Esophagus muscularis mucosa (tissue), 4 donors: ENCODE measurements around the gene FPR2. TPM values are rescaled to one million over a fixed set of nuclear protein-coding genes. Genes with fewer than 3 reads are reported as not detected.
A peak's percentile ranks its signal among the peaks of the same experiment; 100 is the strongest.

Source experiments
- DNase-seq: peaks from one replicate; pipeline ENCODE4 v3.0.0-alpha.2; 2017; ENCODE audit errors: extremely low spot score
- H3K27ac ChIP-seq, 4 donors: fragments of 200-600 bp; sonication (generic); replicated peaks in 1 of 4; 1 replicate in 3 of 4; 2 replicates in 1 of 4; pipeline ENCODE4 v1.5.1; 2016 to 2019; ENCODE audit warnings: mild to moderate bottlenecking in 1 of 4
- H3K27me3 ChIP-seq, 4 donors: fragments of 200-600 bp; sonication (generic); one replicate each; pipeline versions ENCODE4 v1.5.1 to v1.6.0; 2016 to 2019
- H3K36me3 ChIP-seq, 4 donors: fragments of 200-600 bp; sonication (generic); one replicate each; pipeline ENCODE4 v1.5.1; 2016 to 2019
- H3K4me1 ChIP-seq, 4 donors: fragments of 200-600 bp; sonication (generic); one replicate each; pipeline ENCODE4 v1.5.1; 2016 to 2019
- H3K4me3 ChIP-seq, 4 donors: fragments of 200-600 bp; sonication (generic); 1 replicate in 2 of 4; 2 replicates in 2 of 4; pipeline ENCODE4 v1.5.1; 2016 to 2019; ENCODE audit warnings: mild to moderate bottlenecking in 4 of 4, moderate library complexity in 1 of 4
- H3K9me3 ChIP-seq, 4 donors: fragments of 200-600 bp; sonication (generic); 1 replicate in 3 of 4; 2 replicates in 1 of 4; pipeline ENCODE4 v1.5.1; 2016 to 2019
- EP300 ChIP-seq: sonication (generic); formaldehyde crosslinking; IDR thresholded peaks from one replicate; pipeline ENCODE4 v1.6.1; 2017; ENCODE audit warnings: antibody characterized with exemption
- POLR2A ChIP-seq: fragments of 450-650 bp; IDR thresholded peaks from one replicate; pipeline ENCODE4 v1.6.1; 2017; ENCODE audit warnings: antibody characterized with exemption, moderate library complexity, mild to moderate bottlenecking, low read depth
- POLR2AphosphoS5 ChIP-seq, 2 donors: sonication (generic); formaldehyde crosslinking; IDR thresholded peaks; one replicate each; pipeline ENCODE4 v1.6.1; 2017; ENCODE audit warnings: antibody characterized with exemption in 2 of 2
- WGBS: methylation state at CpG from one replicate; pipeline ENCODE4 v1.1.5; 2018; 5-methylcytosine and 5-hydroxymethylcytosine counted together
- intact Hi-C: fragments of 100-400 bp; cut with DNase I; formaldehyde crosslinking; loops from one replicate; pipeline ENCODE4 v1.15.1; 2023
- total RNA-seq, 4 donors: library from RNA; depleted of rRNA; stranded (reverse); fragments of >200 nt; gene quantifications; one replicate each; pipeline versions ENCODE4 v1.1.0 to v1.2.1, GENCODE V29; 2016
- TF ChIP-seq, protein P1 (sequence below), 3 experiments: fragments of 200-600 bp in 2 of 3; fragments of 450-650 bp in 1 of 3; sonication (generic) in 2 of 3; IDR thresholded peaks; one replicate each; pipeline ENCODE4 v1.5.1; 2017 to 2019; ENCODE audit warnings: antibody characterized with exemption in 3 of 3, mild to moderate bottlenecking in 2 of 3, moderate library complexity in 1 of 3

FPR2 gene
- total RNA-seq, 4 donors from 2014 or later, result 0.29 to 9.1 (median 1.5) TPM; not detected in 1

- Histone ChIP-seq H3K9me3 (no peaks in the 10 kb centered on the region), H3K36me3 (no peaks in the 10 kb centered on the region), H3K27me3 (peaks cover 0 to 32% (median 4%) of the 10 kb centered on the region in 4 donors), H3K4me3 (no peak overlapping the region), H3K4me1 (peaks cover 0 to 4% (median 0%) of the 10 kb centered on the region in 4 donors), H3K27ac (peak overlapping the region in 1 of 4 donors; percentile 28)
- TF ChIP-seq EP300 (no peak), POLR2AphosphoS5 (IDR thresholded peaks at IDR 0.05) (no peak), POLR2A (no peak)
- TF ChIP-seq, protein P1, sequence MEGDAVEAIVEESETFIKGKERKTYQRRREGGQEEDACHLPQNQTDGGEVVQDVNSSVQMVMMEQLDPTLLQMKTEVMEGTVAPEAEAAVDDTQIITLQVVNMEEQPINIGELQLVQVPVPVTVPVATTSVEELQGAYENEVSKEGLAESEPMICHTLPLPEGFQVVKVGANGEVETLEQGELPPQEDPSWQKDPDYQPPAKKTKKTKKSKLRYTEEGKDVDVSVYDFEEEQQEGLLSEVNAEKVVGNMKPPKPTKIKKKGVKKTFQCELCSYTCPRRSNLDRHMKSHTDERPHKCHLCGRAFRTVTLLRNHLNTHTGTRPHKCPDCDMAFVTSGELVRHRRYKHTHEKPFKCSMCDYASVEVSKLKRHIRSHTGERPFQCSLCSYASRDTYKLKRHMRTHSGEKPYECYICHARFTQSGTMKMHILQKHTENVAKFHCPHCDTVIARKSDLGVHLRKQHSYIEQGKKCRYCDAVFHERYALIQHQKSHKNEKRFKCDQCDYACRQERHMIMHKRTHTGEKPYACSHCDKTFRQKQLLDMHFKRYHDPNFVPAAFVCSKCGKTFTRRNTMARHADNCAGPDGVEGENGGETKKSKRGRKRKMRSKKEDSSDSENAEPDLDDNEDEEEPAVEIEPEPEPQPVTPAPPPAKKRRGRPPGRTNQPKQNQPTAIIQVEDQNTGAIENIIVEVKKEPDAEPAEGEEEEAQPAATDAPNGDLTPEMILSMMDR (IDR thresholded peaks at IDR 0.05), result no peak
- no peak for DNase-seq
- WGBS, result 48% methylated on average over 6 of the region's 6 CpGs
- intact Hi-C loops, result no loop called here
These were observed 23.3 kb downstream of the FPR2 start for GRCh38 chr19:51784109-51784785.

DNA sequence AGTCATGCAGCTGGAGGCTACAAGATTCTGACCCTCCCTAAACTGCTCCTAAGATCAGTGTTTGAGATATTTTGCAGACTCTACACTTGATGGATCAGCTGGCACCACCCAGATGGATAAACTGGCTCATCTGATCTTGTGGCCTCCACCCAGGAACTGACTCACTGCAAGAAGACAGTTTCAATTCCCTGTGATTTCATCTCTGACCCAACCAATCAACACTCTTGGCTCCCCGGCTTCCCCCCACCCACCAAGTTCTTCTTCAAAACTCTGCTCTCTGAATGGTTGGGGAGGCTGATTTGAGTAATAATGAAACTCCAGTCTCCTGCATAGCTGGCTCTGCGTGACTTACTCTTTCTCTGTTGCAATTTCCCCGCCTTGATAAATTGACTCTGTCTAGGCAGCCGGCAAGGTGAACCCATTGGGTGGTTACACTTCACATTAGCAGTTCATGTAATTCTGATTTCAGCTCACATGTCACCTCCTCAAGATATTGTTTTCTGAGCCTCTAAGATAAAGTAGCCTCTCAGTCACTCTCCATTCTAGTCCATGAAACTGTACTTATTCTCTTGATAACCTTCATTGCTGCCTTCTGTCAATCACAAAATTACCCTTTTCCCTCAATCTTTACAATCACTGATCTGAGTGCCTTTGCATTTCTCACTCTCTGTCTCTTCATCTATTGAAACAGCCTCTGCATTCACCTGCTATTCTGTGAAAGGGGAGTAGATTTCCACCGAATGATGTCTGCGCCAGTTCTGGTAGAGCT lies 24.1 kb downstream of the FPR2 start:
- Histone ChIP-seq H3K36me3 (no peaks in the 10 kb centered on the region), H3K4me3 (no peak overlapping the region), H3K9me3 (no peaks in the 10 kb centered on the region), H3K27ac (peak overlapping the region in 2 of 4 donors; percentile 40 to 54), H3K4me1 (peaks cover 0 to 4% (median 0%) of the 10 kb centered on the region in 4 donors), H3K27me3 (peaks cover 0 to 31% (median 4%) of the 10 kb centered on the region in 4 donors)
- peak in 1 of 2 donors; percentile 43 for TF ChIP-seq POLR2AphosphoS5 (IDR thresholded peaks at IDR 0.05)
- TF ChIP-seq, protein P1 (IDR thresholded peaks at IDR 0.05), result no peak
- no peak for TF ChIP-seq EP300
- TF ChIP-seq POLR2A, result no peak
- DNase-seq, result peak; percentile 96
- intact Hi-C loops, result no loop called here
- WGBS, result 65% methylated on average over 6 of the region's 6 CpGs

DNA sequence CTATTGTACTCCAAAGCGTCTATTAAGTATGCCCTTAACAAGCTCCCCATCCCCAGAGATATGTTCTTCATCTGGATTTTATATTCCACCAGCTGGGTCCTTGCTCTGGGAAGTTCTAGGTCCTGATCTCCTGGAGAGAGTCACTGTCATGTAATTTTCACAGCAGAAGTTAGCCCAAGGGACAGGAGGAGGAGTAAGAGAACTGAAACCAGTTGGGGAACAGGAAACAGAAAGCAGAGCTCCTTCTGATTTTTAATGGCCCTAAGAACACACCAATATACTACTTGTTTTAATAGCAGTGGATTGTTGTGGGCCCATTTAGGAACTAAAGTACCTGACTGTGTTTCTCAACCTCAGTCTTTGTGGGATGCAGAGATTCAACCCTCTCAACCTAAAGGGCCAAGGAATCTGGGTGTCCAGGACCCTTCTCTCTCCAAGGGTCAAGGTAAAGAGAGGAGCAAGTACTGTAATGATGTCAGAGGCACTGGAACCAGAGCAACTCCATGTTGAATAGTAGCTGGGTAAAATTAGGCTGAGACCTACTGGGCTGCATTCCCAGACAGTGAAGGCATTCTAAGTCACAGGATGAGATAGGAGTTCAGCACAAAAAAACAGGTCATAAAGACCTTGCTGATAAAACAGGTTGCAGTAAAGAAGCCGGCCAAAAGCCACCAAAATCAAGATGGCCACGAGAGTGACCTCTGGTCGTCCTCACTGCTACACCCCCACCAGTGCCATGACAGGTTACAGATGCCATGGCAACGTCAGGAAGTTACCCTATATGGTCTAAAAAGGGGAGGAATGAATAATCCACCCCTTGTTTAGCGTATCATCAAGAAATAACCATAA lies 25.9 kb downstream of the FPR2 start:
- H3K4me1 ChIP-seq, result peaks cover 0 to 4% (median 0%) of the 10 kb centered on the region in 4 donors
- no peak overlapping the region for H3K4me3 ChIP-seq
- peak; percentile 21 for DNase-seq
- no peaks in the 10 kb centered on the region for H3K9me3 ChIP-seq
- WGBS, result 63% methylated on average over 6 of the region's 6 CpGs
- TF ChIP-seq, protein P1 (IDR thresholded peaks at IDR 0.05), result no peak
- no peak for TF ChIP-seq POLR2A
- TF ChIP-seq EP300, result no peak
- no peak for TF ChIP-seq POLR2AphosphoS5 (IDR thresholded peaks at IDR 0.05)
- H3K27me3 ChIP-seq, result peaks cover 0 to 29% (median 0%) of the 10 kb centered on the region in 4 donors
- intact Hi-C loops, result no loop called here
- H3K27ac ChIP-seq, result no peak overlapping the region
- no peaks in the 10 kb centered on the region for H3K36me3 ChIP-seq

DNA sequence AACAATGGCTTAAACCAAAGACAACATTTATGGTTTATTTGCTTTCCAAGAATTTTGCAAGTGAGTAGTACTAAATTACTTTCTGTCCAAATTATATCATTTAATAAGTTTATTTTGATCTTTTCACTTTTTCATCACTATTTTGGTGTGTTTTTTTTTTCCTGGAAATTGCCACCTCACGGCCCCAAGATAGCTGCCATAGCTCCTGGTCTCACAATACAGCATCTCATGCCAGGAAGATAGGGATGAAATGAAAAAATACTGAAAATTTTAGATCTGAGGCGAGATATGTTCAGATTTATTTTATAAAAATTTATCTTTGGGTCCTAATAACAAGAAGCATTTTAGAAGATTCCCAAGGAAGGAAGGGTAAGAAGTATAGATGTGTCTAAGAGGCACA lies 27.0 kb downstream of the FPR2 start:
- H3K4me3 ChIP-seq, result no peak overlapping the region
- no peak for TF ChIP-seq POLR2AphosphoS5 (IDR thresholded peaks at IDR 0.05)
- TF ChIP-seq POLR2A, result no peak
- no peak for TF ChIP-seq EP300
- TF ChIP-seq, protein P1 (IDR thresholded peaks at IDR 0.05), result no peak
- H3K9me3 ChIP-seq, result no peaks in the 10 kb centered on the region
- 72% methylated on average over 2 of the region's 2 CpGs for WGBS
- H3K27me3 ChIP-seq, result peaks cover 0 to 25% (median 0%) of the 10 kb centered on the region in 4 donors
- H3K27ac ChIP-seq, result no peak overlapping the region
- H3K4me1 ChIP-seq, result peaks cover 0 to 4% (median 0%) of the 10 kb centered on the region in 4 donors
- DNase-seq, result no peak
- H3K36me3 ChIP-seq, result no peaks in the 10 kb centered on the region
- intact Hi-C loops, result no loop called here
